ENCODE data around the gene PMFBP1. TPM values are rescaled to one million over a fixed set of nuclear protein-coding genes. Genes with fewer than 3 reads are reported as not detected.
A peak's percentile ranks its signal among the peaks of the same experiment; 100 is the strongest.
"Not testable (repeated sequence)": the region's sequence is repeated elsewhere in the genome, so short reads cannot be mapped to it uniquely, and the experiment has no call there.

The PMFBP1 gene
- polyA plus RNA-seq, 1 donor, result 4.7 TPM

GRCh38 chr16:72101195-72101594 lies 70.8 kb downstream of the PMFBP1 start:
- no peak for DNase-seq

DNA sequence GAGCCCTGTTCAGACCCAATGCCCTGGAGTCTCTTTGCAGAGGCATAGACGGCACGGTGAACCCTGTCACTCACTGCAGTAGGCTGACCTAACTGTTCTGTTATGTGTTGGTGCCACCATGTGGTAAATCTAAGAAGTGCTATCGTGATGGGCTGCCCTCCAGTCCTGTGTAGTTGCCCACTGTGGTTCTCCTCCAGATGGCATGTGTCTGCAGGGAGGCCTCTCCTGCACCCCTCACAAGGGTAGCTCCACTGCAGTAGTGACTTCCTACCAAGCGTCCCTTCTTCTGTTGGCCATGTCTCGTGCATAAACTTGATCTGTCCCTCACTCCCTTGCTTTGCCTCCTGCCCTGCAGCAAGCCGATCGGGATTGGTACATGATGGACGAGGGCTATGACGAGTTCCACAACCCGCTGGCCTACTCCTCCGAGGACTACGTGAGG lies 72.6 kb downstream of the PMFBP1 start:
- peak; percentile 28 for DNase-seq

GRCh38 chr16:72098936-72099335 lies 73.0 kb downstream of the PMFBP1 start:
- DNase-seq, result no peak

- DNase-seq, result peak; percentile 2
Measured at GRCh38 chr16:72094266-72094610, 77.7 kb downstream of the PMFBP1 start.

DNA sequence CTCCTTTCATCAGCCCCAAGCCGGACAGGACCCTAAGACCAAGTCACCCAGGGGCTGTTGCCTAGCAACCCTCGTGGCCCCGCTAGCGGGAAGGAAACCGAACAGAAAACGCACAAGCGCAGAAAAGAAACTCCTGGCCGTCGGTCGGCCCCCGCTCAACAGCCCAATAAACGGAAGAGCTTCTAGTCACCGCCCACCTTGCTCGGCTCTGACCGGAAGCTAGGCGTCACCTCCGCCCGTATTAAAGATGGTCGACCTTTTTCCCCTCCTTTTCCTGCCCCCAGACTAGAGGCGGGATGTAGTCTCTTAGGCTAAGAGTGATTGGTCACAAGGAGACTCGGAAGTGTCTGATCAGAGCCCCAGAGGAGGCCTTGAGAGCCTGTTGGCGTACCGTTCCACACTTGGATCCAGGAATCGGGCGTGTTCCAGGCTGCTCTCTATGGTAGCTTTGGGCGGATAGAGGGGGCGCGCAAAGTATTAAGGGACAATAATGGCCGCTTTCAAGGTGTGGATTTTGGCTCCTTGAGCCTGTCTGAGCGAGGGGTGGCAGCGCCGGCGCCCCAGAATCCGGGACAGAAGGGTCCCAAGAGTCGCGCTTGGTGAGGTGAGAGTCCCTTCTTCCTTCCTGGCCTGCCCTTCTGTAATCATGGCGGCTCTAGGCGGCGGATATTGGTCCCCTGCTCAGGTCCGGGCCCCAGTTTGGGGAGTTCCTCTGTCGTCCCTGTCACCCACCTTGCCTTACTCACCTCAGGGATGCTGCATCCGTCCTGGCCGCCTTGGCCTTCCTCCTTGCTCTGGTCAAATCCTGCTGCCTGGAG lies 78.3 kb downstream of the PMFBP1 start, which contains the start of the genes DHX38 and TXNL4B:
Gene DHX38, plus strand, starts transcription at position 400 of the 818 bp plus-strand sequence. CDS start 2,311 bp downstream, outside the sequence.
Gene TXNL4B, minus strand, starts transcription at position 173 of the 818 bp plus-strand sequence. CDS start 2,871 bp downstream, outside the sequence.
- DNase-seq, result peak; percentile 99

DNA sequence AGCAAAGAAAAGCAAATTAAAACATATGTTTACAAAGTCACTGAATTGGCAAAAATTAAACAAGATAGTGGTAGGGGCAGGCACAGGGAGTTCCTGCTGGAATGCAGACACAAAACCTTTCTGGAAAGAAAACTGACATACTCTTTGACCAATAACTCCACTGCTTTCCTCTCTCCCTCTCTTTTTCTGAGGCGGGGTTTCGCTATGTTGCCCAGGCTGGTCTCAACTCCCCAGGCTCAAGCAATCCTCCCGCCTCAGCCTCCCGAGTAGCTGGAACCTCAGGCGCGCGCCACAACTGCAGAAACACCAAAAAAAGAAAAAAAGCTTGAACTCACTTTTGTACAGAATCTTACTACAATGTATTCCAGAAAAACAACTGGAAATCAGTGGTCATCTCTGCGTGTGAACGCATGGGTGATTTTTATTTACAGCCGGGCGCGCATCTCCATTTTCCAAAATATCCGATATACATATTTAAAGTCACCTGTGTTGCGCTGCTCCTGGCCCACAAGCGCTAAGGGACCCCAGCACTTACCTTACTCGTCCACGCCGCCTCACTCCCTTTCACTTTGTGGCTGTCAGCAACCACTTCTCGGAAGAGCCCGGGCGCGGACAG lies 79.0 kb downstream of the PMFBP1 start:
- peak; percentile 15 for DNase-seq

GRCh38 chr16:72091217-72091616 lies 80.7 kb downstream of the PMFBP1 start:
- no peak for DNase-seq

- no peak for DNase-seq
Measured at GRCh38 chr16:72085002-72085401, 87.0 kb downstream of the PMFBP1 start.

DNA sequence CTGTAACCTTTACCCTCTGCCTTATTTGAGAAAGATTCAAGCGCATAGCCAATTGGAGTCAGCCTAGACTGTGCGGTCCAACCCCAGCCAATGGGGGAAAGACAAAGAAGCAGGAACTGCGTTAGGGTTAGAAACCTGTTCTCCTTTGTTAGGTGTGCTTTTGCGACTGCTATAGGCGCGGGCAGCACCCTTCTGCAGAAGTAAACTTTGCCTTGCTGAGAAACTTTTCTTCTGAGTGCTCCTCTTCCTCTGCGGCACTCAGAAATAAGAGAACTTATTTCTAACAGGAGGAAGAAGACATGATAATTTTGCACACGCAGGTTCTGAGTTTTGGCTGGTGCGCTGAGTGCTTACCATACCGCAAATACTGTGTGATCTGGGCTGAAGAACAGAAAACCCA lies 87.5 kb downstream of the PMFBP1 start:
- DNase-seq, result no peak

GRCh38 chr16:72083778-72084404 lies 88.1 kb downstream of the PMFBP1 start:
- no peak for DNase-seq

DNA sequence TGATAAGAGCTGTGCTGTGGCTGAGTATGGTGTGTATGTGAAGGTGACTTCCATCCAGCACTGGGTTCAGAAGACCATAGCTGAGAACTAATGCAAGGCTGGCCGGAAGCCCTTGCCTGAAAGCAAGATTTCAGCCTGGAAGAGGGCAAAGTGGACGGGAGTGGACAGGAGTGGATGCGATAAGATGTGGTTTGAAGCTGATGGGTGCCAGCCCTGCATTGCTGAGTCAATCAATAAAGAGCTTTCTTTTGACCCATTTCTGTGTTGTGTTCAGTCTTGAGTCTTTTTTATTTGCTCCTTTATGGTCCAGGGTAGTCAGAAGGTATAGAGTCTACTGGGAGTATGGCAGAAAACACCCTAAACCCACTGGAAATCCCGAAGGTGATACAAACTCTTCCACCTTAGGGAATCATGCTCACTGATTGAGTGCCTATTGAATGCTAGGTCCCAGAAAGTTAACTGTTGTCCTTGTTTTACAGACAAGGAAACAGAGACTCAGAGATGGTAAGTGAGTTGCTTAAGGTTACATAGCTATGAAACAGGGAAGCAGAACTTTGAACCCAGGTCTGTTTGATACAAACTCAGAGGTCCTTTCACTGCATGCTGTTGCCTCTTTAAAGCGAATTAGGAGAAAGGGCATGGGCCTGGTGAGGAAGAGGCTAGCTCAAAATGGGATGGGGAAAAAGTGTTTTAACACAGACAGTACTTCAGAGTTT lies 94.8 kb downstream of the PMFBP1 start:
- not testable (repeated sequence) for DNase-seq

DNA sequence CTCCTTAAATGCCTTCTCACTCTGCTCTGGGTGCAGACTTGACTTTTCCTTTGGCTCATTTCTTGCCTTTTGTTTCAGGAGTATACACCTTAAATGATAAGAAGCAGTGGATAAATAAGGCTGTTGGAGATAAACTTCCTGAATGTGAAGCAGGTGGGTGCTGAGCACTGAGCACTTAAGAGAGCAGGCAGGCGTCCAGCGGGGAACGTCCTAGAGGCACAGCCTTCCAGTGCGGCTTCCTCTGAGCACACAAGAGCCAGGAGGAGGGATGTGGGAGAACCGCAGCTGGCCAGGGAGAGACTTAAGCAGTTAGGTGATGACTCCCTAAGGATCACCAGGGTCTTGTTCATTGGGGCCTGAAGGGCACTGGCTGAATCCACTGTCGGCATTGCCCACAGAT lies 96.9 kb downstream of the PMFBP1 start:
- DNase-seq, result not testable (repeated sequence)

GRCh38 chr16:72073560-72074230 lies 98.3 kb downstream of the PMFBP1 start:
- no peak for DNase-seq

- DNase-seq, result no peak
Measured at GRCh38 chr16:72072514-72073342, 99.2 kb downstream of the PMFBP1 start.

Other genes with a start within 250 kb of the PMFBP1 start
- gene PKD1L3, start 171.8 kb downstream of the PMFBP1 start, polyA plus RNA-seq (ENCODE audit: insufficient read length), result 0.17 TPM
- 16.3 TPM for gene DHODH, start 163.4 kb downstream of the PMFBP1 start, polyA plus RNA-seq (ENCODE audit: insufficient read length)
- 0.27 TPM for gene HP, start 117.7 kb downstream of the PMFBP1 start, polyA plus RNA-seq (ENCODE audit: insufficient read length)
- gene HPR, start 108.9 kb downstream of the PMFBP1 start, polyA plus RNA-seq (ENCODE audit: insufficient read length), result not detected
- gene TXNL4B, start 78.5 kb downstream of the PMFBP1 start, polyA plus RNA-seq (ENCODE audit: insufficient read length), result 24.0 TPM
- 80.0 TPM for gene DHX38, start 78.3 kb downstream of the PMFBP1 start, polyA plus RNA-seq (ENCODE audit: insufficient read length)

Data from left kidney (tissue), 2 donors.